H1 (cell line): ENCODE measurements around the gene TP53I11.

ENCODE experiments used
- ASH2L ChIP-seq: fragments of 200-600, 300-600 bp; sonication (generic); IDR thresholded peaks from one replicate; pipeline ENCODE4 v1.7.1; 2017; ENCODE audit warnings: low read length
- CTCF ChIP-seq, 3 experiments: IDR thresholded peaks; 1 replicate in 2 of 3; 2 replicates in 1 of 3; pipeline versions ENCODE4 v1.5.1 to v1.6.1; 2011; ENCODE audit warnings: low read length in 3 of 3, mild to moderate bottlenecking in 3 of 3, inconsistent platforms in 2 of 3, low read depth in 1 of 3, moderate library complexity in 1 of 3; ENCODE audit not compliant: insufficient read depth in 1 of 3; ENCODE audit errors: control extremely low read depth in 1 of 3
- EP300 ChIP-seq, 2 experiments: IDR thresholded peaks; 1 replicate in 1 of 2; 2 replicates in 1 of 2; pipeline ENCODE4 v1.6.1; 2011 to 2012; ENCODE audit warnings: low read depth in 2 of 2, low read length in 2 of 2, mild to moderate bottlenecking in 2 of 2, borderline replicate concordance in 1 of 2, inconsistent platforms in 1 of 2, moderate library complexity in 1 of 2
- EZH2 ChIP-seq: fragments of 200-600 bp; sonication (generic); IDR thresholded peaks from 2 replicates; pipeline ENCODE4 v1.7.1; 2012; ENCODE audit warnings: low read depth, mild to moderate bottlenecking, moderate library complexity, low read length, inconsistent platforms; ENCODE audit not compliant: severe bottlenecking
- MAX ChIP-seq: IDR thresholded peaks from 2 replicates; pipeline ENCODE4 v1.6.1; 2012; ENCODE audit warnings: inconsistent platforms
- PHF8 ChIP-seq: fragments of 200-600 bp; sonication (generic); conservative IDR thresholded peaks from 2 replicates; pipeline ENCODE4 v1.7.1; 2012; ENCODE audit warnings: low read depth, mild to moderate bottlenecking, inconsistent platforms, low read length, moderate library complexity
- RXRA ChIP-seq: IDR thresholded peaks from 2 replicates; pipeline ENCODE4 v1.6.1; 2011; ENCODE audit warnings: low read depth, mild to moderate bottlenecking, low read length, moderate library complexity; ENCODE audit not compliant: insufficient read depth
- TAF1 ChIP-seq: IDR thresholded peaks from 2 replicates; pipeline ENCODE4 v1.6.1; 2011; ENCODE audit warnings: mild to moderate bottlenecking, low read depth, low read length

- TF ChIP-seq CTCF (IDR thresholded peaks at IDR 0.05; ENCODE audit: control extremely low read depth in 1 of 3, insufficient read depth in 1 of 3, low read depth in 1 of 3, low read length in 3 of 3) (no peak), EP300 (IDR thresholded peaks at IDR 0.05; ENCODE audit: borderline replicate concordance in 1 of 2, low read depth in 2 of 2, low read length in 2 of 2) (no peak), EZH2 (no peak), PHF8 (no peak), MAX (no peak), ASH2L (no peak), TAF1 (no peak), RXRA (no peak)
Observed at GRCh38 chr11:44938066-44938691, 12.5 kb downstream of the TP53I11 start.
